H1 (cell line): ENCODE results near the gene GMPR2. TPM values are rescaled to one million over a fixed set of nuclear protein-coding genes. Genes with fewer than 3 reads are reported as not detected.

Source experiments
- CTCF ChIA-PET: fragments of 300-600 bp; sonication (Branson Sonifier 250); formaldehyde crosslinking; loops from one replicate; lab custom pipeline; 2021; ENCODE audit not compliant: partially characterized antibody; lab: Charles Lee
- POLR2A ChIA-PET: fragments of 300-600 bp; sonication (Branson Sonifier 250); formaldehyde crosslinking; loops from one replicate; lab custom pipeline; 2021; ENCODE audit warnings: inconsistent platforms; ENCODE audit not compliant: partially characterized antibody; lab: Charles Lee
- DNase-seq, 2 experiments: peaks; one replicate each; pipeline versions ENCODE4 v3.0.0 to v3.0.0-alpha.2; 2010 to 2022; ENCODE audit warnings: low spot score in 2 of 2, low read depth in 1 of 2, mixed read lengths in 1 of 2
- FAIRE-seq: peaks from 2 replicates; lab custom pipeline; 2011; peaks lifted over from hg19 to GRCh38; lab: Jason Lieb, UNC
- H2AFZ ChIP-seq: 2 replicates; pipeline ENCODE4 v1.8.1; 2012; ENCODE audit warnings: low read length, inconsistent platforms
- H2AK5ac ChIP-seq: 2 replicates; pipeline ENCODE4 v1.6.1; 2013; ENCODE audit warnings: low read depth, low read length
- H2BK120ac ChIP-seq: replicated peaks from 2 replicates; pipeline ENCODE3; 2013; ENCODE audit warnings: low read depth, low read length, inconsistent platforms
- H2BK12ac ChIP-seq: 2 replicates; pipeline ENCODE4 v1.6.1; 2013; ENCODE audit warnings: low read depth, low read length
- H2BK15ac ChIP-seq: 2 replicates; pipeline ENCODE4 v1.6.1; 2013; ENCODE audit warnings: low read length
- H2BK20ac ChIP-seq: 2 replicates; pipeline ENCODE4 v1.6.1; 2013; ENCODE audit warnings: low read length
- H2BK5ac ChIP-seq: 2 replicates; pipeline ENCODE4 v1.6.1; 2013; ENCODE audit warnings: low read depth, low read length
- H3K14ac ChIP-seq: 2 replicates; pipeline ENCODE4 v1.6.1; 2013; ENCODE audit warnings: inconsistent platforms; ENCODE audit not compliant: insufficient read length
- H3K18ac ChIP-seq: 2 replicates; pipeline ENCODE4 v1.6.1; 2013; ENCODE audit warnings: low read length; ENCODE audit errors: extremely low read depth
- H3K23ac ChIP-seq: 2 replicates; pipeline ENCODE4 v1.6.1; 2013; ENCODE audit warnings: inconsistent platforms; ENCODE audit not compliant: insufficient read length
- H3K23me2 ChIP-seq: 2 replicates; pipeline ENCODE4 v1.6.1; 2013; ENCODE audit warnings: low read depth, low read length
- H3K27ac ChIP-seq: 2 replicates; pipeline ENCODE4 v1.6.1; 2011; ENCODE audit warnings: low read depth, low read length, inconsistent platforms
- H3K27me3 ChIP-seq, 4 experiments: replicated peaks in 1 of 4; 1 replicate in 1 of 4; 2 replicates in 3 of 4; pipeline versions ENCODE4 v1.6.1 to v1.8.1; 2011 to 2013; ENCODE audit warnings: low read length in 3 of 4, mild to moderate bottlenecking in 3 of 4, inconsistent platforms in 2 of 4, mixed read lengths in 2 of 4, moderate library complexity in 1 of 4; ENCODE audit not compliant: control insufficient read depth in 3 of 4, insufficient read depth in 3 of 4; ENCODE audit errors: extremely low read depth in 1 of 4
- H3K36me3 ChIP-seq, 4 experiments: 2 replicates each; pipeline versions ENCODE4 v1.6.1 to v1.8.1; 2011 to 2013; ENCODE audit warnings: mild to moderate bottlenecking in 4 of 4, low read length in 3 of 4, moderate library complexity in 2 of 4, control low read depth in 1 of 4, inconsistent platforms in 1 of 4; ENCODE audit not compliant: insufficient read depth in 4 of 4, control insufficient read depth in 2 of 4
- H3K4ac ChIP-seq: replicated peaks from 2 replicates; pipeline ENCODE3; 2013; ENCODE audit warnings: low read length, low read depth, mixed read lengths, inconsistent platforms; ENCODE audit not compliant: insufficient read length
- H3K4me1 ChIP-seq, 4 experiments: replicated peaks in 1 of 4; 1 replicate in 1 of 4; 2 replicates in 3 of 4; pipeline versions ENCODE4 v1.6.1 to v1.8.1; 2011 to 2013; ENCODE audit warnings: low read length in 3 of 4, inconsistent platforms in 2 of 4, mixed read lengths in 1 of 4; ENCODE audit not compliant: insufficient read depth in 4 of 4, control insufficient read depth in 3 of 4
- H3K4me2 ChIP-seq, 2 experiments: 2 replicates each; pipeline versions ENCODE4 v1.6.1 to v1.8.1; 2011 to 2013; ENCODE audit warnings: low read depth in 2 of 2, low read length in 2 of 2, control low read depth in 1 of 2, inconsistent platforms in 1 of 2, mild to moderate bottlenecking in 1 of 2; ENCODE audit not compliant: insufficient read depth in 1 of 2
- H3K4me3 ChIP-seq, 4 experiments: fragments of 200-600, 300-600 bp in 1 of 4; sonication (generic), shearing (Covaris generic), sonication (Bioruptor Twin) in 1 of 4; 2 replicates each; pipeline versions ENCODE4 v1.5.1 to v1.8.1; 2011 to 2016; ENCODE audit warnings: low read length in 4 of 4, low read depth in 3 of 4, control low read depth in 2 of 4, inconsistent platforms in 2 of 4, mild to moderate bottlenecking in 2 of 4, mixed read lengths in 1 of 4, moderate library complexity in 1 of 4; ENCODE audit not compliant: insufficient read depth in 2 of 4; ENCODE audit errors: extremely low read depth in 1 of 4
- H3K56ac ChIP-seq: replicated peaks from 2 replicates; pipeline ENCODE3; 2013; ENCODE audit warnings: low read depth, mild to moderate bottlenecking, mixed read lengths, low read length, inconsistent platforms; ENCODE audit not compliant: insufficient read length
- H3K79me1 ChIP-seq: 2 replicates; pipeline ENCODE4 v1.6.1; 2013; ENCODE audit warnings: low read depth, low read length, control low read depth
- H3K79me2 ChIP-seq, 2 experiments: 2 replicates each; pipeline versions ENCODE4 v1.6.1 to v1.8.1; 2012 to 2013; ENCODE audit warnings: low read length in 2 of 2, mild to moderate bottlenecking in 2 of 2, inconsistent platforms in 1 of 2; ENCODE audit not compliant: insufficient read depth in 2 of 2, control insufficient read depth in 1 of 2
- H3K9ac ChIP-seq, 4 experiments: replicated peaks in 1 of 4; 1 replicate in 1 of 4; 2 replicates in 3 of 4; pipeline versions ENCODE4 v1.6.1 to v1.8.1; 2011 to 2013; ENCODE audit warnings: low read depth in 3 of 4, low read length in 3 of 4, control low read depth in 2 of 4, mild to moderate bottlenecking in 2 of 4, moderate library complexity in 2 of 4, inconsistent platforms in 1 of 4; ENCODE audit errors: extremely low read depth in 1 of 4
- H3K9me3 ChIP-seq, 2 experiments: 2 replicates each; pipeline versions ENCODE4 v1.6.1 to v1.8.1; 2012 to 2013; ENCODE audit warnings: mild to moderate bottlenecking in 2 of 2, moderate library complexity in 2 of 2, control low read depth in 1 of 2, inconsistent platforms in 1 of 2, low read depth in 1 of 2, low read length in 1 of 2, mixed read lengths in 1 of 2; ENCODE audit not compliant: insufficient read depth in 2 of 2
- H4K20me1 ChIP-seq, 2 experiments: replicated peaks in 1 of 2; 2 replicates each; pipeline versions ENCODE3 to v1.8.1; 2011 to 2013; ENCODE audit warnings: inconsistent platforms in 2 of 2, low read length in 2 of 2, mild to moderate bottlenecking in 1 of 2; ENCODE audit not compliant: insufficient read depth in 2 of 2, control insufficient read depth in 1 of 2
- H4K5ac ChIP-seq: 2 replicates; pipeline ENCODE4 v1.6.1; 2013; ENCODE audit warnings: low read length, low read depth, mixed read lengths, inconsistent platforms; ENCODE audit not compliant: insufficient read length
- H4K8ac ChIP-seq: 2 replicates; pipeline ENCODE4 v1.8.0; 2013; ENCODE audit warnings: mild to moderate bottlenecking, moderate library complexity, low read length, inconsistent platforms; ENCODE audit not compliant: insufficient read depth; ENCODE audit errors: extremely low read depth
- H4K91ac ChIP-seq: replicated peaks from 2 replicates; pipeline ENCODE3; 2013; ENCODE audit warnings: low read length, mixed read lengths, inconsistent platforms; ENCODE audit not compliant: insufficient read length
- BACH1 ChIP-seq: IDR thresholded peaks from 2 replicates; pipeline ENCODE4 v1.6.1; 2012; ENCODE audit warnings: low read length, improper control_type of control experiment
- CTBP2 ChIP-seq: IDR thresholded peaks from 2 replicates; pipeline ENCODE4 v1.7.0; 2011; ENCODE audit warnings: borderline replicate concordance, mild to moderate bottlenecking, moderate library complexity, mixed read lengths, low read length; ENCODE audit not compliant: insufficient read depth, insufficient read length
- KDM5A ChIP-seq: fragments of 200-600 bp; IDR thresholded peaks from 2 replicates; pipeline ENCODE4 v1.7.1; 2012; ENCODE audit warnings: mild to moderate bottlenecking, low read length, inconsistent platforms, mixed read lengths
- SP2 ChIP-seq: IDR thresholded peaks from 2 replicates; pipeline ENCODE4 v1.6.1; 2012; ENCODE audit warnings: mild to moderate bottlenecking, low read length, inconsistent platforms
- SP4 ChIP-seq: IDR thresholded peaks from 2 replicates; pipeline ENCODE4 v1.6.1; 2012; ENCODE audit warnings: low read length, inconsistent platforms
- SUZ12 ChIP-seq: fragments of 200-600 bp; sonication (generic); IDR thresholded peaks from 2 replicates; pipeline ENCODE4 v1.6.1; 2012; ENCODE audit warnings: mild to moderate bottlenecking, inconsistent platforms, low read length, moderate library complexity, mixed read lengths
- WGBS, 2 experiments: shearing (Covaris generic) in 1 of 2; methylation state at CpG; one replicate each; pipeline versions ENCODE4 v1.1.6 to v1.1.7; 2013 to 2015; ENCODE audit warnings: low lambda C conversion rate in 2 of 2, mixed read lengths in 2 of 2, inconsistent platforms in 1 of 2, low coverage in 1 of 2, missing lambda C conversion rate in 1 of 2; ENCODE audit not compliant: insufficient replicate concordance in 2 of 2, insufficient coverage in 1 of 2, insufficient read length in 1 of 2; ENCODE audit errors: extremely low coverage in 1 of 2, missing lambda C conversion rate in 1 of 2; 5-methylcytosine and 5-hydroxymethylcytosine counted together
- polyA plus RNA-seq, 7 experiments: library from polyadenylated mRNA; depleted of rRNA in 3 of 7; stranded (reverse) in 5 of 7; unstranded in 2 of 7; fragments of >200 nt in 5 of 7; fragments of 200-250 nt in 2 of 7; gene quantifications; 1 replicate in 5 of 7; 2 replicates in 1 of 7; 4 replicates in 1 of 7; pipeline versions ENCODE4 v1.2.1 to v1.2.3, GENCODE V29; 2011 to 2013; ENCODE audit warnings: missing spikeins in 2 of 7, mixed read lengths in 2 of 7
- total RNA-seq: library from RNA; stranded (reverse); fragmentation: NEBNext Ultra II Directional; extraction: Animal tissue kit (Norgen Biotek cat#: 25700); gene quantifications from 2 replicates; pipeline ENCODE4 v1.2.1, GENCODE V29; 2021

Gene GMPR2
- total and polyA plus RNA-seq, 2 of the 8 experiments (the other 6 are each of a cell fraction or from before 2014, with no cell fraction given): 61.6 to 85.3 TPM

DNA sequence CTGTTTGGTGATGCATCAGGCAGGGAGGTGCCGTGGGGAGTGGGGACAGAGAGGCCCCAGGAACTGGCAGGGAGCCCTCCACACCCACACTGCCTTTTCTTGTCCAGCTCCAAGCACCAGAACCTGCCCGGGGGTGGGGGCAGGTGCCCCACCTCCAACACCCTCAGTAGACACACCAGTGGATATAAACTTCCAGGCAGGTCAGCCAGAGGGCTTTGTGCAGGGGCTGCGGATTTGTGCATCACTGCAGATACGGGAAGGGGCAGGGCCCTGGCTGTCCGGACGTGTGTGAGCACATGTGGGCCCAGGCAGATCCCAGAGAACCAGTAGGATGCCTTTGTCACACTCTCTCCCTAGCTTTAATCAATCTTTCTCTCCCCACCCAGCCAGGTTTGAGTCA, 31.6 kb downstream of the GMPR2 start:
- WGBS, 2 experiments: 88% methylated on average over 6 of the region's 6 CpGs; no CpG with 5 or more reads in 1 of the 2 experiments
- Histone ChIP-seq H3K23ac (no peak overlapping the region), H3K79me2 (no peaks in the 10 kb centered on the region), H3K4me1 (peaks cover 0 to 2% (median 0%) of the 10 kb centered on the region in 4 experiments; a peak in 1 of 7 replicates), H4K91ac (no peak overlapping the region), H3K56ac (no peak overlapping the region), H2AK5ac (no peak overlapping the region), H3K14ac (no peak overlapping the region), H3K27me3 (no peaks in the 10 kb centered on the region), H2BK15ac (no peak overlapping the region), H2BK12ac (no peak overlapping the region), H2BK20ac (no peak overlapping the region), H3K9ac (no peak overlapping the region), H3K9me3 (no peaks in the 10 kb centered on the region), H4K20me1 (peaks cover 0 to 2% of the 10 kb centered on the region in 2 experiments), H3K36me3 (no peaks in the 10 kb centered on the region; a peak in 3 of 8 replicates), H3K4me3 (no peak overlapping the region), H4K5ac (no peak overlapping the region), H3K4me2 (no peak overlapping the region), H3K79me1 (no peaks in the 10 kb centered on the region), H4K8ac (peak overlapping the region; percentile 21; the same call in 1 of the 2 replicates), H3K4ac (no peak overlapping the region), H3K18ac (no peak overlapping the region), H2AFZ (no peak overlapping the region), H3K27ac (no peak overlapping the region), H2BK120ac (no peak overlapping the region), H2BK5ac (no peak overlapping the region), H3K23me2 (0 out of 2 replicates have a peak, but pooled peaks cover 1% of the 10 kb centered on the region)
- DNase-seq (no peak), FAIRE-seq (no peak)
- ChIA-PET POLR2A (interaction anchor here (1.2 to 2.4 kb wide), 4 partner anchors 12 to 43 kb away, joined by 4 to 7 read pairs (median 5); partner anchors contain the start of genes CIDEB and TINF2), CTCF (interaction anchor here (0.9 to 6.2 kb wide), 5 partner anchors 8 to 33 kb away, joined by 3 to 30 read pairs (median 9); partner anchors contain the start of gene TINF2)
- TF ChIP-seq BACH1 (no peak), CTBP2 (no peak), SP2 (no peak), SUZ12 (no peak), SP4 (no peak), KDM5A (no peak)
